ENCODE data around the gene DDN. TPM values are rescaled to one million over a fixed set of nuclear protein-coding genes. Genes with fewer than 3 reads are reported as not detected.

Gene DDN
- total RNA-seq, 1 experiment from 2014 or later, result 0.35 TPM

DNA sequence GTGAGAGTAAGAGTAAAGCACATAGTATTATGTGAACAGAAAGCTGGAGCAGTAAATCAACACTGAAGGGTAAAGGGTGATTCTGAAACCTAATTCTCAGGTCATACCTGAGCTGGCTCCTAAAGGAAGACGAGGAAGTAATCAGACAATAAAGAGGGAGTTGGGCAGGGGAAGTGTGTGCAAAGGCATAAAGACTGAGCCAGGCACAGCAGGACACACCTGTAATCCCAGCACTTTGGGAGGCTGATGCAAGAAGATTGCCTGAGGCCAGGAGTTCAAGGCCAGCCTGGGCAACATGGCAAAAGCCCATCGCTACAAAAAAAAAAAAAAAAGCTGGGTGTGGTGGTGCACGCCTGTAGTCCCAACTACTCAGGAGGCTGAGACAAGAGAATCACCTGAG, 51.4 kb downstream of the DDN start:
- no peak overlapping the region for H3K27ac ChIP-seq (ENCODE audit: insufficient read length, low read depth, low read length)
- H3K14ac ChIP-seq (ENCODE audit: insufficient read depth, low read length), result no peak overlapping the region
- no peak overlapping the region for H3K9ac ChIP-seq (ENCODE audit: extremely low read depth, insufficient read length, low read length)
- no peak for TF ChIP-seq CTCF (conservative IDR thresholded peaks at IDR 0.05)
- H3K23ac ChIP-seq (ENCODE audit: insufficient read length, low read depth, low read length), result no peak overlapping the region
- H3K27me3 ChIP-seq (ENCODE audit: insufficient read depth, low read length), result no peaks in the 10 kb centered on the region
- Mint-ChIP-seq H3K27ac (peak overlapping the region; percentile 44 to 87 (median 59); a peak in 6 of 7 replicates), H3K4me1 (peaks cover 11 to 13% of the 10 kb centered on the region in 2 experiments), H3K36me3 (ENCODE audit: insufficient read depth in 1 of 3, low read depth in 3 of 3) (peaks cover 1 to 40% (median 23%) of the 10 kb centered on the region in 3 experiments; a peak in 6 of 7 replicates), H3K4me3 (no peak overlapping the region), H3K9me3 (no peaks in the 10 kb centered on the region), H3K27me3 (ENCODE audit: low read depth) (no peaks in the 10 kb centered on the region)
- no peak overlapping the region for H3K56ac ChIP-seq (ENCODE audit: insufficient read length, low read depth, low read length)
- no peak for DNase-seq
- no peaks in the 10 kb centered on the region for H3K9me3 ChIP-seq (ENCODE audit: control insufficient read depth, low read depth, low read length)
- no peak overlapping the region for H2BK15ac ChIP-seq (ENCODE audit: low read depth, low read length)
- no peak overlapping the region for H2BK5ac ChIP-seq (ENCODE audit: insufficient read length, low read length)
- no peak overlapping the region for H4K5ac ChIP-seq (ENCODE audit: insufficient read length, low read depth, low read length)
- H3K18ac ChIP-seq (ENCODE audit: insufficient read length, low read depth, low read length), result no peak overlapping the region
- no peak overlapping the region for H3K4me2 ChIP-seq (ENCODE audit: insufficient read depth, insufficient read length, low read length)
- no peaks in the 10 kb centered on the region for H3K23me2 ChIP-seq (ENCODE audit: insufficient read length, low read depth, low read length, poor library complexity, severe bottlenecking)
- no CpG with 5 or more reads among the region's 3 CpGs for WGBS (ENCODE audit: extremely low coverage, insufficient read length, low lambda C conversion rate)
- no peak overlapping the region for H2AK5ac ChIP-seq (ENCODE audit: insufficient read length, low read length)
- H4K91ac ChIP-seq (ENCODE audit: insufficient read length, low read depth, low read length), result no peak overlapping the region
- no peak overlapping the region for H2BK20ac ChIP-seq (ENCODE audit: low read depth, low read length, poor library complexity, severe bottlenecking)
- no peak overlapping the region for H3K4ac ChIP-seq (ENCODE audit: low read depth, low read length)
- peaks cover 10% of the 10 kb centered on the region for H3K79me1 ChIP-seq (ENCODE audit: insufficient read depth, low read depth, low read length, poor library complexity, severe bottlenecking)
- H3K4me1 ChIP-seq (ENCODE audit: insufficient read depth, low read length), result no peaks in the 10 kb centered on the region
- H2BK12ac ChIP-seq (ENCODE audit: insufficient read length, low read depth, low read length), result no peak overlapping the region
- H2AFZ ChIP-seq (ENCODE audit: low read length), result no peak overlapping the region
- no peak overlapping the region for H4K8ac ChIP-seq (replicated peaks; ENCODE audit: insufficient read length, low read depth, low read length)
- no peak overlapping the region for H3T11ph ChIP-seq (ENCODE audit: low read length)
- H4K20me1 ChIP-seq (ENCODE audit: control insufficient read depth, insufficient read depth, insufficient read length), result no peaks in the 10 kb centered on the region
- peaks cover 27% of the 10 kb centered on the region; the same call in 1 of the 2 replicates for H3K79me2 ChIP-seq (ENCODE audit: insufficient read depth, low read length)
- H2BK120ac ChIP-seq (ENCODE audit: low read depth, low read length, poor library complexity, severe bottlenecking), result no peak overlapping the region
